SH-SY5Y (cell line): ENCODE measurements around the gene KIFC3.

Source experiments
- GATA2 ChIP-seq: IDR thresholded peaks from 2 replicates; pipeline ENCODE4 v1.6.1; 2011; ENCODE audit warnings: mild to moderate bottlenecking, low read depth, low read length
- GATA3 ChIP-seq: IDR thresholded peaks from 2 replicates; pipeline ENCODE4 v1.6.1; 2011; ENCODE audit warnings: low read depth, mild to moderate bottlenecking, low read length, moderate library complexity

The KIFC3 gene

DNA sequence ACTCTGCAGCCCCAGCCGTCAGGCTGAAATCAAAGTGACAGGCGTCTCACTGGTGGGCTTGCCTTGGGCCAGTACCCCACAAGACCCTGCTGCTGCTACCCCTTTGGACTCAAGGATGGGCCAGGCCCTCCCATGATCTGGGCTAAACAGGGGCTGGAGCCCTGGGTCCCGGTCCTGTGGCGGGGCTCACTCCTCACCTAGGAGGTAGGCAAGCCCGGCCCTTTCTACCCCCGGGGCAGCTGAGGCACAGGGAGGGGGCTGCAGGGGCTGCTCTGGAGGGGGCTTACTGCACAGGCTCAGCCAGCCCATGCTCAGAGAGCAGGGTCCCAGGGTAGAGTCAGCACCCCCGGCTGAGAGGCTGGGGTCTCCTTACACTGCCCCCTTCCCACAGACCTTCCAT, 43.2 kb downstream of the KIFC3 start:
- TF ChIP-seq GATA2 = no peak

DNA sequence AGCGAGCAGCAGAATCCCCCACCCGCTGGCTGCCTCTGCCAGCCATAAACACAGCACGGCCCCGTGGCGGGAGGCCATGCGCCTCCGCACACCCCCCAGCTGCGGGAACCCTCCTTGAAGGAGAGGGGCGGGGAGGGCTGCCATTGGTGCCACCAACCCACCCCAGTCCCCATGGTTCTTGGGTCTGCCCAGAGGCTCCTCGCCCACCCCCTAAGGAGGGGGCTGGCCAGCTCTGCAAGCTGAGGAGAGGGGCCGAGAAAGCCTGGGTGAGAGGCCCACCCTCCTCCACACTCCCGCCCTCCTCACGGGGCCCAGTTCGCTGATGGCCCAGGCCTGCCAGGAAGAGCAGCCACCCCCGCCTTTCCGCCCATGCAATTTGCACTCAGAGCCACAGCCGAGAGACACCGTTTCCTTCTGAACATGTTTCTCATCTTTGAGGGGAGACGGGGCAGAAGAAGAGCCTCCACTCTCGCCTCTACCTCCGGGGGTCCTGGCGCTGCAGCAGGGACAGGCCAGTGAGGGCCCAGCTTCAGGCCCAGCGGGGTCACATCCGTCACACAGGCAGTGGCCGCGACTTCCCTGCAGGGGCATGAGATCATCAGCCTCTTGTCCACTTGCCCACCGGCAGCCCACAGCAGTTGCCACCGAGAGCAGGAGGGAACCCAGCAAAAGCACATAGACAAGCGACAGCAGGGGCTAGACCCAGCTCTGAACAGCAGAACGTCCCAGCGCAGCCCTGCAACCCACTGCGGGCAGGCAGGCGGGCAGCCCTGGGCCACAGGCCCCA, 43.8 kb downstream of the KIFC3 start:
- TF ChIP-seq GATA2 (no peak), GATA3 (no peak)

- TF ChIP-seq GATA3 = no peak
- TF ChIP-seq GATA2 = no peak
Measured at GRCh38 chr16:57757883-57758282, 44.4 kb downstream of the KIFC3 start.

GRCh38 chr16:57757326-57757786, 44.9 kb downstream of the KIFC3 start:
- TF ChIP-seq GATA2 (no peak), GATA3 (no peak)

- TF ChIP-seq GATA2 (no peak), GATA3 (no peak)
Measured at GRCh38 chr16:57756424-57757325, 45.6 kb downstream of the KIFC3 start.

DNA sequence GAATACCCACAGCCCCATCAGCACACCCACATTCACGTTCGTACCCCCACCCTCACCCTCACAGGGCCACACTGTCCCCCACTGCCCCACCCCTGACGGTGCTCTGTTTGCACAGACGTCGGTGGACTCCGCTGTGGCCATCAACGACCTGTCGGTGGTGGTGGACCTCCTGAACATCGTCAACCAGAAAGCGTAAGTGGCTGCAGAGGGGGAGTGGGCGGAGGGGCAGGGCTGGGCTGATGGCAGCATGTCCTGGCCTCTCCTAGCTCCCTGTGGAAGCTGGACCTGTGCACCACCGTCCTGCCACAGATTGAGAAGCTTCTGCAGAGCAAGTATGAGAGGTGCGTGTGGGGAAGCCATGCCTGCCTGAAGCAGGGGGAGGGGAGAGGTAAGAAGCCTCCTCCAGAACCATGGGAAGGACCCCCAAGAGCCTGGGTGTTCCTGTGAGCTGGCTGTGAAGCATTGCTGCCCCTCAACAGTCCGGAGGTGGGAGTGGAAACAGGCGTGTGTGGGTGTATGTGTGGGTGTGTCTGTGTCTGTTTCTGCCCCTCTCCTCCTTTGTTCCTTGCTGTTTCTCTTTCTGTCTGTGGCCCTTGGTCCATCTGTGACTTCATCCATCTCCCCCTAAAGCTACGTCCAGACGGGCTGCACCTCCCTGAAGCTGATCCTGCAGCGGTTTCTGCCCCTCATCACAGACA, 46.4 kb downstream of the KIFC3 start:
- no peak for TF ChIP-seq GATA2

DNA sequence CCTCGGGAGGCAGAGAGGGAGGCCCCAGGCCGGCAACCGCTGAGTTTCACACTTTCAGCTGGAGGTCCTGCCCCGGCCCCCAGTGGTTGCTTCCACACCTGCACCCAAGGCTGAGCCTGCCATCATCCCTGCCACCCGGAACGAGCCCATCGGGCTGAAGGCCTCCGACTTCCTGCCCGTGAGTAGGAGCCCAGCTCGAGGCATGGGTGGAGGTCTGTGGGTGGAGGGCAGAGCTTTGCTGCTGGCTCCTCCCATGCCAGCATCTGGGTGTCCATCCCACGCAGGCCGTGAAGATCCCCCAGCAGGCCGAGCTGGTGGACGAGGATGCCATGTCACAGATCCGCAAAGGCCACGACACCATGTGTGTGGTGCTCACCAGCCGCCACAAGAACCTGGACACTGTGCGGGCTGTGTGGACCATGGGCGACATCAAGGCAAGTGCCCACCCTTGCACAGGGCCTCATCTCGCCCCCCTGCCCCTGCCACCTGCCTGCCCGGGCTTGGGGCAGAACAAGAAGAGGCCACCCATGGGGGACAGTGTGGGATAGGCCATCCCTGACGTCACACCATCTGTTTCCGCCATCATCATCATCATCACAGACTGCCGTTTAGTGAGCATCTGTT, 47.1 kb downstream of the KIFC3 start:
- TF ChIP-seq GATA3 (no peak), GATA2 (no peak)

DNA sequence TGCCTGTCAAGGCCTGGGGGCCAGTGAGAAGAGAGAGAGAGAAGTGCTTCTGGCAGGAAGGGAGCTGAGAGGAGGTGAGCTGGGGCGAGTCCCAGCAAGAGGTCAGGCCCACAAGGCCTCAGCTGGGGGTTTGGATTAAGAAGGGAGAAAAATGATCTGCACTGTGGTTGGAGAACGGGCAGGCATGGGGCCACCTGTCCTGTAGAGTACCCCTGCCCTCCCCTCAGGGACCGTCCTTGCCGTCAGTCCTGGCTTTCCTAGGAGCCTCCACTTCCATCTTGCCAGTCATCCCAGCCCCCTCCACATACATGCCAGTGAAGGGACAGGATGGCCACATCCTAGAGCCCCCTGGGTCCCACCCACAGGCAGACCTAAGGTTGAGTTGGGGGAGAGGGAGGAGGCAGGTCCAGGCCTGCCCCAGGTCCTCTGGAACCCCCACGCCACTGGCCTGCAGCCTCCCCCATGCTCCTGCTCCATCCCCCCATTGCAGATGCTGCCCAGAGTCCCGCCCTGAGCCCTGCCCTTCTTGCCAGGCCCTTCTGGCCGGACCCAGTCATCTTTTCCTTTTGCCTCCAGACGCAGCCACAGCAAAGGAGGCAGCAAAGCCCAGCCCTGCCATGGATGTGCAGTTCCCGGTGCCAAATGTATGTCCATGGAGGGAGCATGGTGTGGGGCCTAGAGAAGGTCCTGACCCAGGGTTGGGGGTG, 47.8 kb downstream of the KIFC3 start:
- TF ChIP-seq GATA2 (no peak), GATA3 (no peak)

DNA sequence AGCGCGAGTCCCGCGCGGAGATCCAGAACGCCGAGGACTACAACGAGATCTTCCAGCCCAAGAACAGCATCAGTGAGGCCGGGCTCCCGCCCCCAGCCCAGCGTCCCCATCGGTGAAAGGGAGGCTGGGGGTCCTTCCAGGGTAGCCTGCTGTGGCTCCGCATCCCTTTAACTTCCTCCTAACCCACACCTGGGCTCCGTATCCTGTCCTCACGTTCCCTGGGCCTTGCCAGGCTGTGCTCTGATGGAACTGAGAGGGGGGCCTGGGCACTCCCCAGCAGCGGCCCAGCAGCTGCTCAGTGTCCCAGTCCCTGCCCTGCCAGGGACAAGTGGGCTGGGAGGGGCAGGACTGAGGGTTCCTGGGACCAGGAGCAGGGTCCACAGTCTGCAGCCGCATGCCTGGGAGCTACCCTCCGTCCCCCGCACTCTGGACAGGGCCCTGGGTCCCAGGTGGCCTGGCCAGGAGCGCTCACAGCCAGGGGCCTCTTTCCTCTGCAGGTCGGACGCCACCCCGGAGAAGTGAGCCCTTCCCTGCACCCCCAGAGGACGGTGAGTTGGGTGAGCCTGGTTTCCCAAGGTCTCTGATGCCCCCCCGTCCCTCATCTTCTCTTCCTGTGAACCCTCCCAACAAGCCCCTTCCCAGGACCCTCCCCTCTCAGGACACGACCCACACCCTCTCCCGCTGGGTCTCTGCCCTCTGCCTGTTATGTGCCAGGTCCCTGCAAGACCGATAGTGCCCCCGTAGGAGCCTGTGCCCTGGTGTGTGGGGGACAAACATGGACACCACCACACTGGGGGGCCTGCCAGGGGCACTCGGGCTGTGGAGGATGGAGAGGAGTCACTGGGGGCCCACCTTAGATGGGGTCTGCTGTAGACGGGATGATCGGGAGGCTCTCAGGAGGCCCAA, 48.6 kb downstream of the KIFC3 start:
- TF ChIP-seq GATA2 (no peak), GATA3 (no peak)

- TF ChIP-seq GATA3 (no peak), GATA2 (no peak)
Measured at GRCh38 chr16:57752581-57753447, 49.5 kb downstream of the KIFC3 start.

DNA sequence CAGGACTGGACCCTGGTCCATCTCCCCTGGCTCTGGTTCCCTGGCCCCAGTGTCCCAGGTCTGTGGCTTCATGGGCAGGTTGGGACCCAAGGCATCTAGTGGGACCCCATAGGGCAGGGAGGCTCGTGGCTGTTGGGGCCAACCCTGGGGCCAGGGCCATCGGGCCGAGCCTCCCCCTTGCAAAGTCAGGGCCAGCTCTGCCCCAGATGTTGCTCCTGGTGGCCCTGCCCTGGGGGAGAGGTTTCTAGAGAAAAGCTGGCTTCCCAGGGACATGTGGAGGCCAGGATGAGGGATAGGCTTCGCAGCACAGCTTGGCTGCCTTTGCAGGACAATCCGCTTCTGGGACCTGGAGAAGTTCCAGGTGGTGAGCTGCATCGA, 50.1 kb downstream of the KIFC3 start:
- TF ChIP-seq GATA2 (no peak), GATA3 (no peak)

- no peak for TF ChIP-seq GATA3
- TF ChIP-seq GATA2 = no peak
Measured at GRCh38 chr16:57751539-57752202, 50.6 kb downstream of the KIFC3 start.
